ENCODE measurements around the gene MAML2. TPM values are rescaled to one million over a fixed set of nuclear protein-coding genes. Genes with fewer than 3 reads are reported as not detected.
A peak's percentile ranks its signal among the peaks of the same experiment; 100 is the strongest.

MAML2 gene
- total RNA-seq, 1 experiment from 2014 or later: 22.7 TPM

DNA sequence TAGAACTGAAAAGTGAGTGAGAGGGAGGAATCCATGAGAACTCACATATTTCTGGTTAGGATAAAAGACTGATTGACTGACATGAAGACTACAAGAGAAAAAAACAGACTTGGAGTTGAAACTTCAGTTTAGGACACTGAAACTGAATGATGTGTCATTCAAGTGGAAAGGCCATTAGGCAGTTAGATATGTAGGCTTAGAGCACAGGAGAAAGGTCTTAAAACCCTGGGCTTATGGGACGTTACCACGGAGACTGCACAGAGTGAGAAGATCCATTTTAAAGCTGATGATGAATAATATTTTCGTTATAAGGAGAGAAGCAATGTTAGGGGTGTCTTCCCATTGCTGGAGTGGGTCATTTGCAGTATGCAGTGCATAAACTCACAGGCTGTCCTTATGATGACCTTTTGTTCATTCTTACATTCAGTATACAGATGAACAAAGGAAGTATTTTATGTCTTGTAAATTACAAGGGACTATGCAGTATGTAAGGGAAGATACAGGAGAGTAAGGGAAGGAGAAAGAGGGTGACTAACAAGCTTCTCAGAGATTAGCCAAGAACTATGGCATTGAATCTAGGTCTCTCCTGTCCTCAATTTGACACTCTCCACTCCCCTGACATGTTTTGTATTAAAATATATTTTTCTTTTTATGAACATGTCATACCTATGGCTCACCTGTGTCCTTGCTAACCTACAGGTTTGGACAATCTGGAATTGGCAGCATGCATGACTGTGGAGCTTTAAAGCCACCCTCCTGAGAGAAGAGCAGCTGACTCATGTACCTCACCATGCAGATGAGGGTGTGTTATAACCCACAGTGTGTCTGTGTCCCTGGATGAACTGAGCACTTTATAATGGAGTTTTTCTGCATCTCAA is 63.7 kb downstream of the MAML2 start:
- TF ChIP-seq, protein P1, sequence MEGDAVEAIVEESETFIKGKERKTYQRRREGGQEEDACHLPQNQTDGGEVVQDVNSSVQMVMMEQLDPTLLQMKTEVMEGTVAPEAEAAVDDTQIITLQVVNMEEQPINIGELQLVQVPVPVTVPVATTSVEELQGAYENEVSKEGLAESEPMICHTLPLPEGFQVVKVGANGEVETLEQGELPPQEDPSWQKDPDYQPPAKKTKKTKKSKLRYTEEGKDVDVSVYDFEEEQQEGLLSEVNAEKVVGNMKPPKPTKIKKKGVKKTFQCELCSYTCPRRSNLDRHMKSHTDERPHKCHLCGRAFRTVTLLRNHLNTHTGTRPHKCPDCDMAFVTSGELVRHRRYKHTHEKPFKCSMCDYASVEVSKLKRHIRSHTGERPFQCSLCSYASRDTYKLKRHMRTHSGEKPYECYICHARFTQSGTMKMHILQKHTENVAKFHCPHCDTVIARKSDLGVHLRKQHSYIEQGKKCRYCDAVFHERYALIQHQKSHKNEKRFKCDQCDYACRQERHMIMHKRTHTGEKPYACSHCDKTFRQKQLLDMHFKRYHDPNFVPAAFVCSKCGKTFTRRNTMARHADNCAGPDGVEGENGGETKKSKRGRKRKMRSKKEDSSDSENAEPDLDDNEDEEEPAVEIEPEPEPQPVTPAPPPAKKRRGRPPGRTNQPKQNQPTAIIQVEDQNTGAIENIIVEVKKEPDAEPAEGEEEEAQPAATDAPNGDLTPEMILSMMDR (IDR thresholded peaks at IDR 0.05; ENCODE audit: unreplicated experiment): no peak
- no peaks in the 10 kb centered on the region for H3K9me3 Mint-ChIP-seq (ENCODE audit: low read depth, unreplicated experiment)
- peaks cover 53% of the 10 kb centered on the region for H3K4me1 Mint-ChIP-seq (ENCODE audit: low read depth, unreplicated experiment)
- intact Hi-C loops (cut with micrococcal nuclease; ENCODE audit: unreplicated experiment): loop anchor here (5.0 kb wide), 2 partner anchors 33 to 63 kb away; partner anchors contain the start of gene MAML2
- no TSS peak for BruUV-seq (replicated peaks)
- H3K36me3 Mint-ChIP-seq (ENCODE audit: insufficient read depth, unreplicated experiment): peaks cover 9% of the 10 kb centered on the region
- H3K27me3 Mint-ChIP-seq (ENCODE audit: unreplicated experiment): no peaks in the 10 kb centered on the region
- DNase-seq: no peak
- H3K27ac Mint-ChIP-seq (ENCODE audit: unreplicated experiment): peak overlapping the region; percentile 73
- H3K4me3 Mint-ChIP-seq (ENCODE audit: low read depth, unreplicated experiment): no peak overlapping the region
- CTCF ChIA-PET: interaction anchor here (0.6 to 1.0 kb wide), 2 partner anchors 60 to 237 kb away, joined by 5 to 6 read pairs; no protein-coding TSS in a partner anchor

DNA sequence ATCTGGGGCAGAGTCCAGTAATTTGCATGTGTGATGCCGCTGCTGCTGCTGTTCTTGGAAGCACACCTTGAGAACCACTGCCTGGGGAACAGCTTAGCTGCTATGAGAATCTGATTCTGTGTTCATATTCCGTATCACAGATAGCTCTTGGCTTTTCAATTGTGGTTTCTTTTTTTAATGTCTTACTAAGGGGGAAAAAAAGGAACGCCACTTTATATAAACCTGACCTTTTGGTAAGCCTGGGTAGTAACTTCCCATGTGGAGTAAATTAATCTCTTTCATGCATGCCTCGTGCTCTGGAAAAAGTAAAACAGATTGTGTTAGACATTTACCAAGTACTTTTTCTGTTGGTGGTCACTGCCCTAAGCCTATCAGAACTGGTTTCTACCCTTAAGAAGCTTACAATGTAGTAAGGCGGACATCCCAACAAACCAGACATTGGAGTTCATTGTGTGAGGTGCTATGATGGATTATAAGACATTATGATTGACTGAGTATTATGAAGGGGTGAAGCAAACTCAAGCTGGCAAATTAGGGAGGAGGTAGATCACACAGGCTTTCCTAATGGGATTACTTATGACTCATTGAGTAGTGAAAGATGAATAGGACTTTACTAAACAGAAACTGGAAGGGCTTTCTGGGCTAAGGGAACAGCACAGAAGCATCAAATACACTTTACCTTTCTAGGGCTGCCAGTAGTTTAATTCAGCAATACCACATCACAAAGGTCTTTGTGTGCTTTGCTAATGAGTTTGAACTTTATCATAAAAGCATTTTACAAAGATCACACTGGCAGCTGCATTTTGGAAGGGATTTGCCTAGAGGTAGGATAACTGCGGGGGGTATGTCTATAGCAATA is 64.7 kb downstream of the MAML2 start:
- no peak for DNase-seq
- TF ChIP-seq, protein P1 (IDR thresholded peaks at IDR 0.05; ENCODE audit: unreplicated experiment): no peak
- H3K27me3 Mint-ChIP-seq (ENCODE audit: unreplicated experiment): no peaks in the 10 kb centered on the region
- H3K4me1 Mint-ChIP-seq (ENCODE audit: low read depth, unreplicated experiment): peaks cover 43% of the 10 kb centered on the region
- peak overlapping the region; percentile 73 for H3K27ac Mint-ChIP-seq (ENCODE audit: unreplicated experiment)
- H3K9me3 Mint-ChIP-seq (ENCODE audit: low read depth, unreplicated experiment): no peaks in the 10 kb centered on the region
- CTCF ChIA-PET: no interaction called here
- intact Hi-C loops (cut with micrococcal nuclease; ENCODE audit: unreplicated experiment): loop anchor here (5.0 kb wide), 2 partner anchors 34 to 64 kb away; partner anchors contain the start of gene MAML2
- H3K36me3 Mint-ChIP-seq (ENCODE audit: insufficient read depth, unreplicated experiment): peaks cover 9% of the 10 kb centered on the region
- no TSS peak for BruUV-seq (replicated peaks)
- peak overlapping the region; percentile 8 for H3K4me3 Mint-ChIP-seq (ENCODE audit: low read depth, unreplicated experiment)

DNA sequence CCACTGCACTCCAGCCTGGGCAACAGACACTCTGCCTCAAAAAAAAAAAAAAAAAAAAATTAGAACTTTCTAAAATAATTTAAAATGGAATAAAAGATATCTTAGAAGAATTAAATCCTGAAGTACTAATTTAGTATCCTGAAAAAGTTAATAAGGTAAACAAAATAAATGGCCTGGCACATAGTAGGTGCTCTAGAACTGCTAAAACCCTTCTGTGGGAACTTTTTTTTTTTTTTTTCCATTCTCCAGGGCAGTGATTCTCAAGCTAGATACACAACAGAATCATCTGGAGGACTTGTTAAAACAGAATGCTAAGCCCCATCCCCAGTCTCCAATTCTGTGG is 65.3 kb downstream of the MAML2 start:
- Mint-ChIP-seq H3K9me3 (ENCODE audit: low read depth, unreplicated experiment) (no peaks in the 10 kb centered on the region), H3K4me1 (ENCODE audit: low read depth, unreplicated experiment) (peaks cover 45% of the 10 kb centered on the region), H3K36me3 (ENCODE audit: insufficient read depth, unreplicated experiment) (peaks cover 13% of the 10 kb centered on the region), H3K4me3 (ENCODE audit: low read depth, unreplicated experiment) (no peak overlapping the region), H3K27ac (ENCODE audit: unreplicated experiment) (no peak overlapping the region), H3K27me3 (ENCODE audit: unreplicated experiment) (no peaks in the 10 kb centered on the region)
- CTCF ChIA-PET: interaction anchor here (0.7 kb wide), 1 partner anchor 78 kb away, joined by 5 read pairs; no protein-coding TSS in a partner anchor
- no TSS peak for BruUV-seq (replicated peaks)
- TF ChIP-seq, protein P1 (IDR thresholded peaks at IDR 0.05; ENCODE audit: unreplicated experiment): no peak
- DNase-seq: no peak
- intact Hi-C loops (cut with micrococcal nuclease; ENCODE audit: unreplicated experiment): loop anchor here (5.0 kb wide), 2 partner anchors 35 to 65 kb away; partner anchors contain the start of gene MAML2

DNA sequence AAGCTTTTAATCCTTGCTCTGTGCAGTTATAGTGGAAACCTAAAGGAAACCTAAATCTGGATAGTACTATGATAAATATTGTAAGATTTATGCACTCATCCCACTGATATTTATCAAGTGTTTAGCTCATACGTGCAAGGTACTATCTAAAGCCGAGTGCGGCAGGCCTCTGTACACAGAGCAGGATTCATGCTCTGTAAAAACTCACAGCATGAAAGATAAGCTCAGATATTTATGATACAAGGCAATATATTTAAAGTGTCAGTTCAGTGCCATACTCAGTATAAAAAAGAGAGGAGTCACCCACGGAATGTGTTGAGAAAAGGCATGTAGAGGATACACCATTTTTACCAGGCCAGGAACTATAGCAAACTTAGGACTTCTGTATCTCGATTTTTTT is 66.2 kb downstream of the MAML2 start:
- BruUV-seq (replicated peaks): no TSS peak
- Mint-ChIP-seq H3K27me3 (ENCODE audit: unreplicated experiment) (no peaks in the 10 kb centered on the region), H3K4me1 (ENCODE audit: low read depth, unreplicated experiment) (peaks cover 53% of the 10 kb centered on the region), H3K9me3 (ENCODE audit: low read depth, unreplicated experiment) (peaks cover 2% of the 10 kb centered on the region), H3K36me3 (ENCODE audit: insufficient read depth, unreplicated experiment) (peaks cover 17% of the 10 kb centered on the region), H3K4me3 (ENCODE audit: low read depth, unreplicated experiment) (no peak overlapping the region), H3K27ac (ENCODE audit: unreplicated experiment) (no peak overlapping the region)
- CTCF ChIA-PET: interaction anchor here (0.5 to 0.7 kb wide), 2 partner anchors 12 to 79 kb away, joined by 3 to 5 read pairs; no protein-coding TSS in a partner anchor
- TF ChIP-seq, protein P1 (IDR thresholded peaks at IDR 0.05; ENCODE audit: unreplicated experiment): no peak
- intact Hi-C loops (cut with micrococcal nuclease; ENCODE audit: unreplicated experiment): loop anchor here (5.0 kb wide), 2 partner anchors 35 to 65 kb away; partner anchors contain the start of gene MAML2
- no peak for DNase-seq

Data from Calu3 (cell line).